Esophagus squamous epithelium (tissue), 4 donors: Measurements from ENCODE around the gene DENND6A.
A peak's percentile ranks its signal among the peaks of the same experiment; 100 is the strongest.

Source experiments
- POLR2A ChIP-seq, 4 donors: fragments of 450-650 bp; IDR thresholded peaks; one replicate each; pipeline ENCODE4 v1.6.1; 2017; ENCODE audit warnings: antibody characterized with exemption in 4 of 4, mild to moderate bottlenecking in 4 of 4, moderate library complexity in 3 of 4
- TF ChIP-seq, protein P1 (sequence below), 6 experiments: fragments of 450-650 bp in 4 of 6; fragments of 200-600 bp in 2 of 6; sonication (generic) in 2 of 6; IDR thresholded peaks; one replicate each; pipeline ENCODE4 v1.5.1; 2016 to 2019; ENCODE audit warnings: antibody characterized with exemption in 6 of 6, mild to moderate bottlenecking in 4 of 6, moderate library complexity in 4 of 6

- TF ChIP-seq, protein P1, sequence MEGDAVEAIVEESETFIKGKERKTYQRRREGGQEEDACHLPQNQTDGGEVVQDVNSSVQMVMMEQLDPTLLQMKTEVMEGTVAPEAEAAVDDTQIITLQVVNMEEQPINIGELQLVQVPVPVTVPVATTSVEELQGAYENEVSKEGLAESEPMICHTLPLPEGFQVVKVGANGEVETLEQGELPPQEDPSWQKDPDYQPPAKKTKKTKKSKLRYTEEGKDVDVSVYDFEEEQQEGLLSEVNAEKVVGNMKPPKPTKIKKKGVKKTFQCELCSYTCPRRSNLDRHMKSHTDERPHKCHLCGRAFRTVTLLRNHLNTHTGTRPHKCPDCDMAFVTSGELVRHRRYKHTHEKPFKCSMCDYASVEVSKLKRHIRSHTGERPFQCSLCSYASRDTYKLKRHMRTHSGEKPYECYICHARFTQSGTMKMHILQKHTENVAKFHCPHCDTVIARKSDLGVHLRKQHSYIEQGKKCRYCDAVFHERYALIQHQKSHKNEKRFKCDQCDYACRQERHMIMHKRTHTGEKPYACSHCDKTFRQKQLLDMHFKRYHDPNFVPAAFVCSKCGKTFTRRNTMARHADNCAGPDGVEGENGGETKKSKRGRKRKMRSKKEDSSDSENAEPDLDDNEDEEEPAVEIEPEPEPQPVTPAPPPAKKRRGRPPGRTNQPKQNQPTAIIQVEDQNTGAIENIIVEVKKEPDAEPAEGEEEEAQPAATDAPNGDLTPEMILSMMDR (IDR thresholded peaks at IDR 0.05): peak in 2 of 6 experiments; percentile 9 to 52
- TF ChIP-seq POLR2A (IDR thresholded peaks at IDR 0.05): peak; percentile 52 to 99 (median 90)
Measured at GRCh38 chr3:57597127-57597923, 95.6 kb downstream of the DENND6A start, which contains the start of gene ARF4.
